WTC11 (cell line): Measurements from ENCODE around the gene PRPF40A.

ENCODE experiments used
- ATF1 ChIP-seq: sonication (generic); formaldehyde crosslinking; IDR thresholded peaks from 2 replicates; pipeline ENCODE4 v1.8.1; 2023; ENCODE audit warnings: mild to moderate bottlenecking, moderate library complexity, missing genetic modification reagents
- JUN ChIP-seq: sonication (generic); formaldehyde crosslinking; IDR thresholded peaks from 2 replicates; pipeline ENCODE4 v1.8.0; 2023; ENCODE audit warnings: mild to moderate bottlenecking, missing genetic modification reagents
- SMAD3 ChIP-seq: sonication (generic); formaldehyde crosslinking; IDR thresholded peaks from 2 replicates; pipeline ENCODE4 v1.8.0; 2022; ENCODE audit warnings: missing genetic modification reagents, mild to moderate bottlenecking, borderline replicate concordance
- TF ChIP-seq, protein P1 (sequence below): sonication (generic); formaldehyde crosslinking; IDR thresholded peaks from 2 replicates; pipeline ENCODE4 v1.8.0; 2022; ENCODE audit warnings: mild to moderate bottlenecking, missing genetic modification reagents
- TF ChIP-seq, protein P2 (sequence below): fragments of 200-600 bp; IDR thresholded peaks from 2 replicates; pipeline ENCODE4 v1.8.0; 2022; ENCODE audit warnings: antibody characterized with exemption
- TF ChIP-seq, protein P3 (sequence below): sonication (generic); formaldehyde crosslinking; IDR thresholded peaks from 2 replicates; pipeline ENCODE4 v1.8.0; 2022; ENCODE audit warnings: mild to moderate bottlenecking, missing genetic modification reagents

DNA sequence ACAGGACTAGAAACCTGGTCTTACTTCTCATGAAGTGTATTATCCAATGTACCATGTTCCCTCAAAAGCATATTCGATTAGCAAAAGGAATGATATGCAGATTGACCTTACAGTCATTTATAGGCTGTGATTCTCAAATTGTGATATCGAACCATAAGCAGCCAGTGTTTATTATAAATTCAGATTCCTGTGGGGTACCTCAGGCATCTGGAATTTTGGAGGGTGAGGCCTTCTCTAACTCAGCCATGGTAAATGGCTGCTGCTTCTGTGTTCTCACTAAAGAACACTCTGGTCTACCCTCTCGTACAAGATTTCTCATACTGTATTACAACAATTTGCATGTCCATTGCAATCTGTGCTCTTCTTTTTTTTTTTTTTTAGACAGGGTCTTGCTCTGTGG is 84.5 kb downstream of the PRPF40A start:
- TF ChIP-seq JUN (CRISPR knock-in tag) (no peak), ATF1 (CRISPR knock-in tag) (no peak), SMAD3 (CRISPR knock-in tag) (no peak)
- TF ChIP-seq, protein P1, sequence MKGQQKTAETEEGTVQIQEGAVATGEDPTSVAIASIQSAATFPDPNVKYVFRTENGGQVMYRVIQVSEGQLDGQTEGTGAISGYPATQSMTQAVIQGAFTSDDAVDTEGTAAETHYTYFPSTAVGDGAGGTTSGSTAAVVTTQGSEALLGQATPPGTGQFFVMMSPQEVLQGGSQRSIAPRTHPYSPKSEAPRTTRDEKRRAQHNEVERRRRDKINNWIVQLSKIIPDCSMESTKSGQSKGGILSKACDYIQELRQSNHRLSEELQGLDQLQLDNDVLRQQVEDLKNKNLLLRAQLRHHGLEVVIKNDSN (CRISPR knock-in tag), result no peak
- TF ChIP-seq, protein P2, sequence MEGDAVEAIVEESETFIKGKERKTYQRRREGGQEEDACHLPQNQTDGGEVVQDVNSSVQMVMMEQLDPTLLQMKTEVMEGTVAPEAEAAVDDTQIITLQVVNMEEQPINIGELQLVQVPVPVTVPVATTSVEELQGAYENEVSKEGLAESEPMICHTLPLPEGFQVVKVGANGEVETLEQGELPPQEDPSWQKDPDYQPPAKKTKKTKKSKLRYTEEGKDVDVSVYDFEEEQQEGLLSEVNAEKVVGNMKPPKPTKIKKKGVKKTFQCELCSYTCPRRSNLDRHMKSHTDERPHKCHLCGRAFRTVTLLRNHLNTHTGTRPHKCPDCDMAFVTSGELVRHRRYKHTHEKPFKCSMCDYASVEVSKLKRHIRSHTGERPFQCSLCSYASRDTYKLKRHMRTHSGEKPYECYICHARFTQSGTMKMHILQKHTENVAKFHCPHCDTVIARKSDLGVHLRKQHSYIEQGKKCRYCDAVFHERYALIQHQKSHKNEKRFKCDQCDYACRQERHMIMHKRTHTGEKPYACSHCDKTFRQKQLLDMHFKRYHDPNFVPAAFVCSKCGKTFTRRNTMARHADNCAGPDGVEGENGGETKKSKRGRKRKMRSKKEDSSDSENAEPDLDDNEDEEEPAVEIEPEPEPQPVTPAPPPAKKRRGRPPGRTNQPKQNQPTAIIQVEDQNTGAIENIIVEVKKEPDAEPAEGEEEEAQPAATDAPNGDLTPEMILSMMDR, result no peak
- TF ChIP-seq, protein P3, sequence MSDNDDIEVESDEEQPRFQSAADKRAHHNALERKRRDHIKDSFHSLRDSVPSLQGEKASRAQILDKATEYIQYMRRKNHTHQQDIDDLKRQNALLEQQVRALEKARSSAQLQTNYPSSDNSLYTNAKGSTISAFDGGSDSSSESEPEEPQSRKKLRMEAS (CRISPR knock-in tag), result no peak
